Choroid plexus epithelial cell (primary cell): ENCODE data around the gene PRRT4.

ENCODE experiments used
- DNase-seq: peaks from one replicate; pipeline ENCODE4 v3.0.0-alpha.2; 2010; ENCODE audit warnings: low read depth
- H3K4me3 ChIP-seq: 2 replicates; pipeline ENCODE4 v1.5.1; 2011; ENCODE audit warnings: low read depth, mild to moderate bottlenecking, control low read depth, low read length, moderate library complexity
- CTCF ChIP-seq: conservative IDR thresholded peaks from 2 replicates; pipeline ENCODE4 v1.5.1; 2011; ENCODE audit warnings: low read depth, mild to moderate bottlenecking, control low read depth, inconsistent platforms, low read length, moderate library complexity

PRRT4 gene

GRCh38 chr7:128359939-128360338 lies 1.6 kb downstream of the PRRT4 start:
- no peak overlapping the region for H3K4me3 ChIP-seq
- DNase-seq: no peak
- TF ChIP-seq CTCF: no peak

- no peak overlapping the region for H3K4me3 ChIP-seq
Observed at GRCh38 chr7:128359336-128359735, 2.2 kb downstream of the PRRT4 start.

GRCh38 chr7:128358233-128358632 lies 3.3 kb downstream of the PRRT4 start:
- H3K4me3 ChIP-seq: no peak overlapping the region

More at GRCh38 chr7:128359336-128359735, 2.2 kb downstream of the PRRT4 start:
- no peak for TF ChIP-seq CTCF
- no peak for DNase-seq

GRCh38 chr7:128357217-128357613 lies 4.3 kb downstream of the PRRT4 start:
- no peak for DNase-seq
- TF ChIP-seq CTCF: no peak
- no peak overlapping the region for H3K4me3 ChIP-seq

More at GRCh38 chr7:128358233-128358632, 3.3 kb downstream of the PRRT4 start:
- no peak for TF ChIP-seq CTCF
- no peak for DNase-seq

GRCh38 chr7:128356546-128357216 lies 4.8 kb downstream of the PRRT4 start:
- H3K4me3 ChIP-seq: no peak overlapping the region
- no peak for TF ChIP-seq CTCF
- no peak for DNase-seq

GRCh38 chr7:128353610-128354009 lies 7.9 kb downstream of the PRRT4 start:
- TF ChIP-seq CTCF: no peak
- DNase-seq: no peak
- H3K4me3 ChIP-seq: no peak overlapping the region

- no peak for DNase-seq
- TF ChIP-seq CTCF: no peak
Observed at GRCh38 chr7:128353189-128353588, 8.3 kb downstream of the PRRT4 start.

More at GRCh38 chr7:128353189-128353588, 8.3 kb downstream of the PRRT4 start:
- H3K4me3 ChIP-seq: no peak overlapping the region
